K562 (cell line): ENCODE results near the gene TM2D3. TPM values are rescaled to one million over a fixed set of nuclear protein-coding genes. Genes with fewer than 3 reads are reported as not detected.

Experiments used
- ADNP ChIP-seq: fragments of 200-800 bp; sonication (Bioruptor generic); IDR thresholded peaks from 2 replicates; pipeline ENCODE4 v1.6.1; 2016; ENCODE audit warnings: missing genetic modification characterization, missing compliant biosample characterization
- CBFA2T2 ChIP-seq: fragments of 450-650 bp; conservative IDR thresholded peaks from 2 replicates; pipeline ENCODE4 v1.6.1; 2017; ENCODE audit warnings: mild to moderate bottlenecking
- CHCHD3 ChIP-seq: fragments of 250-450 bp; sonication (Bioruptor Pico); IDR thresholded peaks from 2 replicates; pipeline ENCODE4 v2.1.2; 2022; ENCODE audit warnings: mild to moderate bottlenecking
- DIDO1 ChIP-seq: fragments of 450-650 bp; IDR thresholded peaks from 2 replicates; pipeline ENCODE4 v1.6.1; 2016; ENCODE audit warnings: low read depth, missing biosample characterization, missing genetic modification characterization
- GATAD2B ChIP-seq: fragments of 450-650 bp; IDR thresholded peaks from 2 replicates; pipeline ENCODE4 v1.6.1; 2017; ENCODE audit warnings: mild to moderate bottlenecking, borderline replicate concordance
- MAFK ChIP-seq: IDR thresholded peaks from 2 replicates; pipeline ENCODE4 v1.6.1; 2011; ENCODE audit warnings: low read length, improper control_type of control experiment
- PYGO2 ChIP-seq: fragments of 450-650 bp; IDR thresholded peaks from 2 replicates; pipeline ENCODE4 v1.6.1; 2016; ENCODE audit warnings: mild to moderate bottlenecking, missing genetic modification characterization, moderate library complexity, missing compliant biosample characterization
- SOX6 ChIP-seq: fragments of 450-650 bp; IDR thresholded peaks from 2 replicates; pipeline ENCODE4 v1.6.1; 2014; ENCODE audit warnings: mild to moderate bottlenecking
- TRIM24 ChIP-seq, 2 experiments: fragments of 450-650 bp; IDR thresholded peaks; 2 replicates each; pipeline ENCODE4 v1.6.1; 2016
- ZNF12 ChIP-seq: sonication (generic); formaldehyde crosslinking; IDR thresholded peaks from 2 replicates; pipeline ENCODE4 v1.4.0; 2020; ENCODE audit warnings: mild to moderate bottlenecking, missing genetic modification reagents
- ZNF24 ChIP-seq: fragments of 450-650 bp; IDR thresholded peaks from 2 replicates; pipeline ENCODE4 v1.6.1; 2016
- ZNF274 ChIP-seq: IDR thresholded peaks from 2 replicates; pipeline ENCODE4 v1.6.1; 2011; ENCODE audit warnings: low read depth, mild to moderate bottlenecking, low read length, moderate library complexity, borderline replicate concordance
- ZNF780A ChIP-seq: fragments of 250-450 bp; sonication (Bioruptor Pico); IDR thresholded peaks from 2 replicates; pipeline ENCODE4 v1.5.0; 2021; ENCODE audit warnings: mild to moderate bottlenecking
- polyA plus RNA-seq, 8 experiments: library from polyadenylated mRNA; depleted of rRNA in 4 of 8; stranded (reverse) in 5 of 8; unstranded in 3 of 8; fragments of >200 nt; fragmentation: Nextera tagmentation in 2 of 8; fragmentation: Illumina TruSeq in 1 of 8; extraction: Ambion mirVana in 2 of 8; extraction: Trizol in 1 of 8; gene quantifications; 2 replicates each; pipeline versions ENCODE4 v1.2.1 to v1.2.3, GENCODE V29; 2011 to 2014; ENCODE audit warnings: inconsistent platforms in 1 of 8, missing spikeins in 1 of 8
- total RNA-seq, 7 experiments: library from RNA; depleted of rRNA in 6 of 7; stranded (reverse); fragments of >200 nt in 6 of 7; fragmentation: Illumina TruSeq in 2 of 7; extraction: Trizol in 2 of 7; gene quantifications; 2 replicates each; pipeline versions ENCODE4 v1.2.1 to v1.2.3, GENCODE V29; 2011 to 2021; ENCODE audit warnings: low replicate concordance in 1 of 7
- TF ChIP-seq, protein P1 (sequence below): sonication (generic); formaldehyde crosslinking; IDR thresholded peaks from 2 replicates; pipeline ENCODE4 v1.8.0; 2022; ENCODE audit warnings: missing genetic modification reagents, mild to moderate bottlenecking, moderate library complexity, borderline replicate concordance
- TF ChIP-seq, protein P2 (sequence below): fragments of 450-650 bp; formaldehyde crosslinking; IDR thresholded peaks from 2 replicates; pipeline ENCODE4 v1.4.0; 2022; ENCODE audit warnings: missing genetic modification characterization
- TF ChIP-seq, protein P3 (sequence below): fragments of 250-450 bp; sonication (Bioruptor Pico); IDR thresholded peaks from 2 replicates; pipeline ENCODE4 v1.4.0; 2020
- TF ChIP-seq, protein P4 (sequence below): fragments of 450-650 bp; formaldehyde crosslinking; IDR thresholded peaks from 2 replicates; pipeline ENCODE4 v1.4.0; 2020; ENCODE audit warnings: mild to moderate bottlenecking, mixed read lengths
- TF ChIP-seq, protein P5 (sequence below): fragments of 450-650 bp; conservative IDR thresholded peaks from 2 replicates; pipeline ENCODE4 v1.6.1; 2016; ENCODE audit warnings: missing genetic modification characterization, low read depth, mild to moderate bottlenecking, missing compliant biosample characterization, moderate library complexity

The TM2D3 gene
- total and polyA plus RNA-seq, 9 of the 15 experiments (the other 6 are each of a cell fraction or from before 2014, with no cell fraction given): 16.5 to 67.9 (median 31.3) TPM

DNA sequence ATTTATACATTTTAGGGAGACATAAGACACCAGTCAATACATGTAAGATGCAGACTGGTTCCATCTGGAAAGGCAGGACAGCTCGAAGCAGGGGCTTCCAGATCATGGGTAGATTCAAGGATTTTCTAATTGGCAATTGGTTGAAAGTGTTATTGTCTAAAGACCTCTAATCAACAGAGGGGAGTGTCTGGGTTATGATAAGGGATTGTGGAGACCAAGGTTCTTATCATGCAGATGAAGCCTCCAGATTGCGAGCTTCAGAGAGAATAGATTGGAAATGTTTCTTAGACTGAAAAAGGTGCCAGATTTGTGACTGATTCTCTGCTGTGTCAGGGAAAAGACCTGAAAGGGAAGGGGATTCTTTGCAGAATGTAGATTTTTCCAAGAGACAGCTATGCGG lies 15.1 kb downstream of the TM2D3 start (continued):
- TF ChIP-seq CBFA2T2: 0 out of 2 replicates have a peak, but pooled peaks have one; percentile 22
- TF ChIP-seq ZNF12: no peak
- TF ChIP-seq PYGO2 (tag): no peak
- TF ChIP-seq, protein P1, sequence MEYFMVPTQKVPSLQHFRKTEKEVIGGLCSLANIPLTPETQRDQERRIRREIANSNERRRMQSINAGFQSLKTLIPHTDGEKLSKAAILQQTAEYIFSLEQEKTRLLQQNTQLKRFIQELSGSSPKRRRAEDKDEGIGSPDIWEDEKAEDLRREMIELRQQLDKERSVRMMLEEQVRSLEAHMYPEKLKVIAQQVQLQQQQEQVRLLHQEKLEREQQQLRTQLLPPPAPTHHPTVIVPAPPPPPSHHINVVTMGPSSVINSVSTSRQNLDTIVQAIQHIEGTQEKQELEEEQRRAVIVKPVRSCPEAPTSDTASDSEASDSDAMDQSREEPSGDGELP (CRISPR knock-in tag): no peak
- TF ChIP-seq, protein P2, sequence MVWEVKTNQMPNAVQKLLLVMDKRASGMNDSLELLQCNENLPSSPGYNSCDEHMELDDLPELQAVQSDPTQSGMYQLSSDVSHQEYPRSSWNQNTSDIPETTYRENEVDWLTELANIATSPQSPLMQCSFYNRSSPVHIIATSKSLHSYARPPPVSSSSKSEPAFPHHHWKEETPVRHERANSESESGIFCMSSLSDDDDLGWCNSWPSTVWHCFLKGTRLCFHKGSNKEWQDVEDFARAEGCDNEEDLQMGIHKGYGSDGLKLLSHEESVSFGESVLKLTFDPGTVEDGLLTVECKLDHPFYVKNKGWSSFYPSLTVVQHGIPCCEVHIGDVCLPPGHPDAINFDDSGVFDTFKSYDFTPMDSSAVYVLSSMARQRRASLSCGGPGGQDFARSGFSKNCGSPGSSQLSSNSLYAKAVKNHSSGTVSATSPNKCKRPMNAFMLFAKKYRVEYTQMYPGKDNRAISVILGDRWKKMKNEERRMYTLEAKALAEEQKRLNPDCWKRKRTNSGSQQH (CRISPR knock-in tag): no peak
- TF ChIP-seq, protein P3, sequence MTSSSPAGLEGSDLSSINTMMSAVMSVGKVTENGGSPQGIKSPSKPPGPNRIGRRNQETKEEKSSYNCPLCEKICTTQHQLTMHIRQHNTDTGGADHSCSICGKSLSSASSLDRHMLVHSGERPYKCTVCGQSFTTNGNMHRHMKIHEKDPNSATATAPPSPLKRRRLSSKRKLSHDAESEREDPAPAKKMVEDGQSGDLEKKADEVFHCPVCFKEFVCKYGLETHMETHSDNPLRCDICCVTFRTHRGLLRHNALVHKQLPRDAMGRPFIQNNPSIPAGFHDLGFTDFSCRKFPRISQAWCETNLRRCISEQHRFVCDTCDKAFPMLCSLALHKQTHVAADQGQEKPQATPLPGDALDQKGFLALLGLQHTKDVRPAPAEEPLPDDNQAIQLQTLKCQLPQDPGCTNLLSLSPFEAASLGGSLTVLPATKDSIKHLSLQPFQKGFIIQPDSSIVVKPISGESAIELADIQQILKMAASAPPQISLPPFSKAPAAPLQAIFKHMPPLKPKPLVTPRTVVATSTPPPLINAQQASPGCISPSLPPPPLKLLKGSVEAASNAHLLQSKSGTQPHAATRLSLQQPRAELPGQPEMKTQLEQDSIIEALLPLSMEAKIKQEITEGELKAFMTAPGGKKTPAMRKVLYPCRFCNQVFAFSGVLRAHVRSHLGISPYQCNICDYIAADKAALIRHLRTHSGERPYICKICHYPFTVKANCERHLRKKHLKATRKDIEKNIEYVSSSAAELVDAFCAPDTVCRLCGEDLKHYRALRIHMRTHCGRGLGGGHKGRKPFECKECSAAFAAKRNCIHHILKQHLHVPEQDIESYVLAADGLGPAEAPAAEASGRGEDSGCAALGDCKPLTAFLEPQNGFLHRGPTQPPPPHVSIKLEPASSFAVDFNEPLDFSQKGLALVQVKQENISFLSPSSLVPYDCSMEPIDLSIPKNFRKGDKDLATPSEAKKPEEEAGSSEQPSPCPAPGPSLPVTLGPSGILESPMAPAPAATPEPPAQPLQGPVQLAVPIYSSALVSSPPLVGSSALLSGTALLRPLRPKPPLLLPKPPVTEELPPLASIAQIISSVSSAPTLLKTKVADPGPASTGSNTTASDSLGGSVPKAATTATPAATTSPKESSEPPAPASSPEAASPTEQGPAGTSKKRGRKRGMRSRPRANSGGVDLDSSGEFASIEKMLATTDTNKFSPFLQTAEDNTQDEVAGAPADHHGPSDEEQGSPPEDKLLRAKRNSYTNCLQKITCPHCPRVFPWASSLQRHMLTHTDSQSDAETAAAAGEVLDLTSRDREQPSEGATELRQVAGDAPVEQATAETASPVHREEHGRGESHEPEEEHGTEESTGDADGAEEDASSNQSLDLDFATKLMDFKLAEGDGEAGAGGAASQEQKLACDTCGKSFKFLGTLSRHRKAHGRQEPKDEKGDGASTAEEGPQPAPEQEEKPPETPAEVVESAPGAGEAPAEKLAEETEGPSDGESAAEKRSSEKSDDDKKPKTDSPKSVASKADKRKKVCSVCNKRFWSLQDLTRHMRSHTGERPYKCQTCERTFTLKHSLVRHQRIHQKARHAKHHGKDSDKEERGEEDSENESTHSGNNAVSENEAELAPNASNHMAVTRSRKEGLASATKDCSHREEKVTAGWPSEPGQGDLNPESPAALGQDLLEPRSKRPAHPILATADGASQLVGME (CRISPR knock-in tag): no peak
- TF ChIP-seq ZNF780A (CRISPR knock-in tag): no peak
- TF ChIP-seq MAFK: no peak
- TF ChIP-seq ADNP: no peak
- no peak for TF ChIP-seq CHCHD3 (CRISPR knock-in tag)
- TF ChIP-seq, protein P4, sequence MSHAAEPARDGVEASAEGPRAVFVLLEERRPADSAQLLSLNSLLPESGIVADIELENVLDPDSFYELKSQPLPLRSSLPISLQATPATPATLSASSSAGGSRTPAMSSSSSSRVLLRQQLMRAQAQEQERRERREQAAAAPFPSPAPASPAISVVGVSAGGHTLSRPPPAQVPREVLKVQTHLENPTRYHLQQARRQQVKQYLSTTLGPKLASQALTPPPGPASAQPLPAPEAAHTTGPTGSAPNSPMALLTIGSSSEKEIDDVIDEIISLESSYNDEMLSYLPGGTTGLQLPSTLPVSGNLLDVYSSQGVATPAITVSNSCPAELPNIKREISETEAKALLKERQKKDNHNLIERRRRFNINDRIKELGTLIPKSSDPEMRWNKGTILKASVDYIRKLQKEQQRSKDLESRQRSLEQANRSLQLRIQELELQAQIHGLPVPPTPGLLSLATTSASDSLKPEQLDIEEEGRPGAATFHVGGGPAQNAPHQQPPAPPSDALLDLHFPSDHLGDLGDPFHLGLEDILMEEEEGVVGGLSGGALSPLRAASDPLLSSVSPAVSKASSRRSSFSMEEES (CRISPR knock-in tag): no peak
- TF ChIP-seq SOX6: peak; percentile 44; the same call in 1 of the 2 replicates
- no peak for TF ChIP-seq ZNF24
- no peak for TF ChIP-seq GATAD2B
- no peak for TF ChIP-seq DIDO1 (tag)
- no peak for TF ChIP-seq ZNF274
- no peak for TF ChIP-seq TRIM24 (IDR thresholded peaks at IDR 0.05)
- TF ChIP-seq, protein P5, sequence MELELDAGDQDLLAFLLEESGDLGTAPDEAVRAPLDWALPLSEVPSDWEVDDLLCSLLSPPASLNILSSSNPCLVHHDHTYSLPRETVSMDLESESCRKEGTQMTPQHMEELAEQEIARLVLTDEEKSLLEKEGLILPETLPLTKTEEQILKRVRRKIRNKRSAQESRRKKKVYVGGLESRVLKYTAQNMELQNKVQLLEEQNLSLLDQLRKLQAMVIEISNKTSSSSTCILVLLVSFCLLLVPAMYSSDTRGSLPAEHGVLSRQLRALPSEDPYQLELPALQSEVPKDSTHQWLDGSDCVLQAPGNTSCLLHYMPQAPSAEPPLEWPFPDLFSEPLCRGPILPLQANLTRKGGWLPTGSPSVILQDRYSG (tag): no peak
